Measurements from ENCODE around the gene MKRN2OS.

GRCh38 chr3:12569836-12570235 lies 24.5 kb upstream of the MKRN2OS start:
- no peak for TF ChIP-seq MAX (IDR thresholded peaks at IDR 0.05)
- no peak for TF ChIP-seq NFIC (IDR thresholded peaks at IDR 0.05)

All from Ishikawa (cell line).